Measurements from ENCODE around the gene MCUB.
"Not testable (repeated sequence)": the region's sequence is repeated elsewhere in the genome, so short reads cannot be mapped to it uniquely, and the experiment has no call there.

The MCUB gene

GRCh38 chr4:109579997-109580396 lies 20.0 kb downstream of the MCUB start:
- FAIRE-seq: not testable (repeated sequence)

DNA sequence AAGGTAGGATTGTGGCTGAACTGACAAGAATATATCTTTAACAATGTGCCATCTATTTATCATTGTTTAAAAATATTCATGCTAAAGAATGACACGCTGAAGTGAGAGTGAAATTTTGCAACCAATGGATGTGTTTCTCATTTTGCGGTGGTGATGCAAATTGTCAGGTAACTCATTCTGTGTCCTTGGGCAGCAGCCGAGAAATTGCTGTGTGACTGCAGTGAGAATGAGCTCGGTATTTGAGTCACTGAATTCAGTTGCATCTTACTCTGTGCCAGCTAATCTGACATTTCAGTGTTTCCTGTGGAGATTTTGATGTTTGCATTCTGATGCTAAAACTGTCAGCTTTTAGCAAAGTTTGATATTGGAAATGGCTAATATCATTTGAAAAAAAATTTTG lies 28.1 kb downstream of the MCUB start:
- FAIRE-seq: no peak

- no peak for FAIRE-seq
These were observed 29.1 kb downstream of the MCUB start for GRCh38 chr4:109589119-109589518.

DNA sequence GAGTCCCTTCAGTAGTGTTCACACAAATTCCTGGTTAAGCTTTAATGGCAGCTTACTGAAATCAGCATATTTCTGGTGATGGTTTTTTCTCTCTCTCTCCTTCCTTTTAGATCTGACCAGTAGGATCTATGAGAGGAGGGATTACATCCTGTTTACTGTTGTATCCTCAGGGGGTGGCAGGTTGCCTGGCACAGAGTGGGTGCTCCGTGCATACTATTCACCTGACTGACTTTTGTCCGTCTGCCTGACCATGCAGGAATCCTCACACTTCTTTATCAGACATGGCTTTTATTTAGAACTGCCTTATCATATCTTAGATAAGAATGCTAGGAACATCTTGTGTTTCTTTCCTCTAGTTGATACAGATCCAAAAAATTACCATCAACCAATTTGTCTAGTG lies 29.6 kb downstream of the MCUB start:
- no peak for FAIRE-seq

- FAIRE-seq: no peak
These were observed 30.9 kb downstream of the MCUB start for GRCh38 chr4:109590905-109591304.

DNA sequence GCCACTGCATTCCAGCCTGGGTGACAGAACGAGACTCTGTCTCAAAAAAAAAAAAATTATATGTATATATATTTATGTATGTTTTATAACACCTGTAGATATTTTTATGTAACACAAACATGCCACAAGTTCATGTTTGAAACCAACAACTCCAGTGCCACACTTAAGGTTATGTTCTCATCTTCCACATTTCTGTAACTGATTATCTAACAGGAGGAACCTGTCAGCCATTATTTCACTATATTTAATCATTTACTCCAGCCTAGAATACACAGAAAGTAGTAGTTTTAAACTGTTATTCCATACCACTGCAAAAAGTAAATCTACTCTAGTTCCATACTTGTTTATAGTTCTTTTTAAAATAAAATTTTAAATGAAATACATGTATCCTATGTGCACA lies 32.3 kb downstream of the MCUB start:
- no peak for FAIRE-seq

DNA sequence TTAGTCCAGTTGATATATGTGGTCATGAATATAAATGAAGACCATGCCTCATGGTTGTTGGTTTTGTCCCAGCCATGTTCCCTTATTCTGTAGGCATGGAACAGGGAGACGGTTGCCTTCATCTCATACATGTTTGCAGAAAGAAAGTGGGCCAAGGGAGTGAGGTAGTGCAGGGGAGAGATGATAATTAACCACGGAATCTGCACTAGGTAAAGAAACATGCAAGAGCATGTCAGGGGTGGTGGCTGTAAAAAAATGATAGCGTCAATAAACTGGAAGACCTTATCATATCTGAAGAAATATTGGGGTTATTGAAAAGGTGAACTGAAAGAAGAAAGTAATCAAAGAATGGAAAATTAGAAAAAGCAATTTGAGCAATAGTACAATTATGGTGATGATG lies 35.1 kb downstream of the MCUB start:
- not testable (repeated sequence) for FAIRE-seq

DNA sequence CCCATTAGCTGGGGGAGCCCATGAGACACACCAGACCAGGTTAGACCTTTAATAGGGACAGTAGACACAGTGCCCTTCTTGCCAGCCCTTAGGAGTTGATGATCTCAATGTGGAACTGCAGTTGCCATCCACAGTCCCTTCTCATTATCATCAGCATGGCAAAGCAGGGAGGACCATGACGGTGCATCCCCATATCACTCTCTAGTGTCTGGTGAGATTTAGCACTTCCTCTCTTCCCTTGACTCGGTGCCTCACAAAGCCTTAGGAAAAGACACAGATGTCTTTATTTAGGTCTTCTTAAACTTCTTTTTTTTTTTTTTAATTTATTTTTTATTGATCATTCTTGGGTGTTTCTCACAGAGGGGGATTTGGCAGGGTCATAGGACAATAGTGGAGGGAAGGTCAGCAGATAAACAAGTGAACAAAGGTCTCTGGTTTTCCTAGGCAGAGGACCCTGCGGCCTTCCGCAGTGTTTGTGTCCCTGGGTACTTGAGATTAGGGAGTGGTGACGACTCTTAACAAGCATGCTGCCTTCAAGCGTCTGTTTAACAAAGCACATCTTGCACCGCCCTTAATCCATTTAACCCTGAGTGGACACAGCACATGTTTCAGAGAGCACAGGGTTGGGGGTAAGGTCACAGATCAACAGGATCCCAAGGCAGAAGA lies 36.5 kb downstream of the MCUB start:
- FAIRE-seq: not testable (repeated sequence)

DNA sequence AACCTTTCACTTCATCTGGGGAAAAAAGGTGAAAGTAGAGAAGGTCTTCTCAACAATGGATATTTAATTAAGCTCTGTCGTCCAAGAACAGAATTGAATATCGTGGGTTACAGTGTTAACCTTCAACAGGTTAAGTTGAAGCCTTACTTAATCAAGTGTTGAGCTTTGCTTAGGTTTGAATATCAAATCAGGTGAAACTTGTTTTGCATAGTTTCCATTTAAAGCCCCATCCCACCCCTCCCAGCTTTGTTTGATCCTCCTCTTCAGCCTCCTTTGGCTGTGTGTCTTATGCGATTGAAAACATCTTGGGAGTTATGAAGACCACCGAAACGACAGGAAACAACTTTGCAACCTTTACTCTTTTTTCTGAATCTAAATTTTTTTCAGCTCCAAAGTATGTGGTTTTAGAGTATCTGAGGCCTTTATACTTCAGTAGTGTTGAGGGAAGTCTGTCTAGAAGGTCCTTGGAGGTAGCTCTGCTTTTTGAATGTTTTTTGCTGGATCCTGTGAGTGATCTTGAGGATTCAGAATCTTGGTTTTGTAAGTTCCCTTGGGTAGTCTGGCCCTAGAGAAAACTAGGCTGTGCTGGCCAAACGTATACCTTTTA lies 39.1 kb downstream of the MCUB start:
- no peak for FAIRE-seq

DNA sequence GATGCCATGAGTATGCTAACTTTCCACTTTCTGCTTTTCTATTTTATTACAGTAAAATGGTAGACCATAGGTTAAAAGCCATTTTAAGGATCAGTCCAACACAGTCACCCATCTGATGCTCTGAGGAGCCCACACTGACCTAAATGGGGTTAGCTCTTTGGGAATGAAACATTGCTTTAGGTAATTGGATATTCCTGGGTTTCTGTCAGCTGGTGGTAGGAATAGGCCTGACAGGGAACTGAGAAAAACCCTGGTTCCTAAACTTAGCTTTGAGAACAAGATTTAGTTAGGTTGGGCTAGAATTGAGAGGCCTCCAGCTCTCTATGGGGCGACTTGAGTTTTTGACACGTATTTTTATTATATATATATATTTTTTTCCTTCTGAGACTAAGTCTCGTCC lies 40.4 kb downstream of the MCUB start:
- FAIRE-seq: no peak

GRCh38 chr4:109601336-109601735 lies 41.3 kb downstream of the MCUB start:
- FAIRE-seq: no peak

- no peak for FAIRE-seq
These were observed 47.9 kb downstream of the MCUB start for GRCh38 chr4:109607976-109608375.

- FAIRE-seq: no peak
These were observed 48.8 kb downstream of the MCUB start for GRCh38 chr4:109608879-109609278.

DNA sequence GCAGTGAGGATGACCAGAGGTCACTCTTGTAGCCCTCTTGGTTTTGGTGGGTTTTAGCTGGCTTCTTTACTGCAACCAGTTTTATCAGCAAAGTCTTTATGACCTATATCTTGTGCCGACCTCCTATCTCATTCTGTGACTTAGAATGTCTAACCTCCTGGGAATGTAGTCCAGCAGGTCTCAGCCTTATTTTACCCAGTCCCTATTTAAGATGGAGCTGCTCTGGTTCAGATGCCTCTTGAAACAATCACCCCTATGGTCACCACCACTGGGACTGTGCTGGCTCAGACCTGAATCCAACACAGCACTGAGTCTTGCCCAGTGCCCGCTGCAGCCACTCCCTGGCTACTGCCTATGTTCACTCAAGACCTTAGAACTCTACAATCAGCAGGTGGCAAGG lies 49.4 kb downstream of the MCUB start:
- no peak for FAIRE-seq

- no peak for FAIRE-seq
These were observed 50.4 kb downstream of the MCUB start for GRCh38 chr4:109610489-109610888.

DNA sequence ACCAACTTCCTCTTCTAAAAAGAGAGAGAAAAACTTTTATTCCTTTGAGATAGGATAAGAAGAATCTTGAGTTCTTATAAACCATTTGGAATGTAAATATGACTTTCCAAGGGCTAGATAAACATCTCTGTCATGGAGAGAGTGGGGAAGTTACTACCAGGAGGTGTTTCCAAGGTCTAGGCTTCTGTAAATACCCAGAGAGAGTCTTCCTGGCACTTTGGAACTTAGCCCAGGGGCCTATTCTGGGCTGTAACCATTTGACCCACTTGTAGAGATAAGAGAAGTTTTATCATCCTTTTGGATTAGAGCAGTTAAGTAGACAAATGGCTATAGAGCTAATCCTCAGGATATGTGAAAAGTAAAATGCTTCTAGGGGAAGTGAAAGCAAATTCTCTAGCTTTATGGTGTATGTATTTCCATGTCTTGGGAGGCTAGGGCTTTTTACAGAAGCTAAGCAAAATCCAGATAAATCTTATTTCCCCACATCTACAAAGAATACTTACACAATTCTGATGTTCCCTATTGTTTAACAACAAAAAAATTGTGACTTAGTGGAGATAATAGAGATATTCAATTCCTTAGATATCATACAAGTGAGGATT lies 51.1 kb downstream of the MCUB start:
- FAIRE-seq: no peak

GRCh38 chr4:109614015-109614414 lies 54.0 kb downstream of the MCUB start:
- FAIRE-seq: no peak

DNA sequence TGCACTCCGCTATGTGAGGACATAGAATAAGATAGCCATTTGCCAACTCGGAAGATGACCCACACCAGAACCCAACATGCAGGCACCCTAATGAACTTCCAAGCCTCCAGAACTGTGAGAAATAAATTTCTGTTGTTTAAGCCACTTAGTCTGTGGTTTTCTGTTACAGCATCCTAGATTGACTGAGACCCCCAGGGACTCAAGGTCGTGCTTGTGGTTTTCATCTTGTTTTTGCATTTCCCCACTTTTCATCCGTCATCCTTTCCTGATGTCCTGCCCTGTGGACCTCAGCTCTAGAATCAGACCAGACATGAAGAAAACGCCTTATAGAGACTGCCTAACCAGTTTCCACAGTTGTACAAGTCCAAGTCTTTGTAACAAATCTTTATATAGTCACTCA lies 54.4 kb downstream of the MCUB start:
- FAIRE-seq: no peak

- FAIRE-seq: no peak
These were observed 55.7 kb downstream of the MCUB start for GRCh38 chr4:109615742-109616141.

DNA sequence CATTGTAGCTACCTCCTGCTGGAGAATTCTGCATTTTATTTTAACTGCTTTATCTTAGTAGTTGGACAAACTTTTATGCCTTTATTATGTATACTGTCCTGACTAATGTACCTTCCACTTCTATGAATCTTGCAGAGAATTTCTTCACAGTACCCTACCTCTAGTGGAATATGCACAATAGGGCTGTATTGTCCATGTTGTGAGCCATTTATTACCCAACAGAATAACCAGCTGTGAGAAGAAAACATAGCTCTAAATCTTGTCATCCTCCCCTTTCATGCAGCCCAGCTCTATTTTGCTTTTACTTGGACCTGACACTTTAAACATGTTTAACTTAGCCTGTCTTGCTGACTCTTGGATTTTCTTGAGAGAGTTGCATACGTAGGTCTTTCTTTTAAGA lies 56.2 kb downstream of the MCUB start:
- FAIRE-seq: no peak

GRCh38 chr4:109622626-109623025 lies 62.6 kb downstream of the MCUB start:
- no peak for FAIRE-seq

GRCh38 chr4:109624536-109624935 lies 64.5 kb downstream of the MCUB start:
- FAIRE-seq: no peak

DNA sequence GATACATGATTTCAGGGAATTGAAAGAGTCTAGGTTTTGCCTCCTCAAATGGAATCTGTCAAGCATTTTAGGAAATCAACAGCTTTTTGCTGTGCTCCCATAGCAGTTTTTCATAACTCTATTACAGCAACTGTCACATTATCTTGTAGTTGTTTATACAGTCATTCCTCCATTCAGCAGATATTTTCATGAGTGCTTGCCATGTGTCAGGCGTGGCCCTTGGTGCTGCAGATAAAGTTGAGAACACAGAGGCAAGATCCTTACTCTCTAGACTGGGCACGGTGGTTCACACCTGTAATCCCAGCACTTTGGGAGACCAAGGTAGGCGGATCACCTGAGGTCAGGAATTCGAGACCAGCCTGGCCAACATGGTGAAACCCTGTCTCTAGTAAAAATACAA lies 67.3 kb downstream of the MCUB start:
- no peak for FAIRE-seq

DNA sequence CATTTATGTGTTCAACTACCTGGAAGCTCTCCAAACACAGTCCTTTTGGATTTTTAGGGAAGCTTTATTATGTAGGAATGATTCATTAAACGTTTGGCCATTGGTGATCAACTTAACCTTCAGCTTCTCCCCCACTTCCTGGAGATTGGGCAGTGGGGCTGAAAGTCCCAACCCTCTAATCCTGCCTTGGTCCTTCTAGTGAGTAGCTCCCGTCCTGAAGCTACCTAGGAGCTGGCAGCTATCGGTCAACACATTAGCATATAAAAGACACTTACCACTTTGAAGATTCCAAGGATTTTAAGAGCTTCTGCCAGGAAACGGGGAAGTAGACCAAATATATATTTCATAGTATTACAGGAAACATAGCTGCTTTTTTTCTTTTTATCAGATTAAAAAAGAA lies 69.7 kb downstream of the MCUB start:
- FAIRE-seq: no peak
